Measurements from ENCODE around the gene PAPOLA. TPM values are rescaled to one million over a fixed set of nuclear protein-coding genes. Genes with fewer than 3 reads are reported as not detected.

Gene PAPOLA
- total RNA-seq, 3 donors from 2014 or later: 161 to 180 (median 164) TPM

- Mint-ChIP-seq H3K4me1 (ENCODE audit: low read depth) (peaks cover 1% of the 10 kb centered on the region), H3K9me3 (no peaks in the 10 kb centered on the region), H3K4me3 (no peak overlapping the region), H3K36me3 (ENCODE audit: insufficient read depth) (no peaks in the 10 kb centered on the region), H3K27me3 (ENCODE audit: low read depth) (peaks cover 8% of the 10 kb centered on the region)
- no peak for ATAC-seq
- no peak for DNase-seq
Measured at GRCh38 chr14:96581902-96582301, 79.7 kb downstream of the PAPOLA start.

GRCh38 chr14:96582411-96582961 lies 80.3 kb downstream of the PAPOLA start:
- DNase-seq: no peak
- no peak for ATAC-seq
- Mint-ChIP-seq H3K4me1 (ENCODE audit: low read depth) (no peaks in the 10 kb centered on the region), H3K9me3 (no peaks in the 10 kb centered on the region), H3K4me3 (no peak overlapping the region), H3K27me3 (ENCODE audit: low read depth) (peaks cover 8% of the 10 kb centered on the region), H3K36me3 (ENCODE audit: insufficient read depth) (no peaks in the 10 kb centered on the region)

GRCh38 chr14:96582995-96583394 lies 80.8 kb downstream of the PAPOLA start:
- ATAC-seq: no peak

GRCh38 chr14:96583569-96584041 lies 81.4 kb downstream of the PAPOLA start:
- DNase-seq (no peak), ATAC-seq (no peak)
- Mint-ChIP-seq H3K36me3 (ENCODE audit: insufficient read depth) (no peaks in the 10 kb centered on the region), H3K4me3 (no peak overlapping the region), H3K4me1 (ENCODE audit: low read depth) (no peaks in the 10 kb centered on the region), H3K9me3 (no peaks in the 10 kb centered on the region), H3K27me3 (ENCODE audit: low read depth) (peaks cover 13% of the 10 kb centered on the region)

More at GRCh38 chr14:96582995-96583394, 80.8 kb downstream of the PAPOLA start:
- H3K36me3 Mint-ChIP-seq (ENCODE audit: insufficient read depth): no peaks in the 10 kb centered on the region
- H3K9me3 Mint-ChIP-seq: no peaks in the 10 kb centered on the region
- peaks cover 11% of the 10 kb centered on the region for H3K27me3 Mint-ChIP-seq (ENCODE audit: low read depth)
- DNase-seq: no peak
- no peak overlapping the region for H3K4me3 Mint-ChIP-seq
- H3K4me1 Mint-ChIP-seq (ENCODE audit: low read depth): no peaks in the 10 kb centered on the region

- no peaks in the 10 kb centered on the region for H3K4me1 Mint-ChIP-seq (ENCODE audit: low read depth)
Measured at GRCh38 chr14:96584199-96584906, 82.2 kb downstream of the PAPOLA start.

GRCh38 chr14:96584907-96585671 lies 82.9 kb downstream of the PAPOLA start:
- Mint-ChIP-seq H3K27me3 (ENCODE audit: low read depth) (peaks cover 13% of the 10 kb centered on the region), H3K9me3 (no peaks in the 10 kb centered on the region), H3K4me3 (no peak overlapping the region), H3K4me1 (ENCODE audit: low read depth) (no peaks in the 10 kb centered on the region), H3K36me3 (ENCODE audit: insufficient read depth) (no peaks in the 10 kb centered on the region)
- DNase-seq (no peak), ATAC-seq (no peak)

More at GRCh38 chr14:96584199-96584906, 82.2 kb downstream of the PAPOLA start:
- DNase-seq (no peak), ATAC-seq (peak; percentile 50 to 65)
- H3K9me3 Mint-ChIP-seq: no peaks in the 10 kb centered on the region
- H3K27me3 Mint-ChIP-seq (ENCODE audit: low read depth): peaks cover 13% of the 10 kb centered on the region
- no peaks in the 10 kb centered on the region for H3K36me3 Mint-ChIP-seq (ENCODE audit: insufficient read depth)
- H3K4me3 Mint-ChIP-seq: no peak overlapping the region

GRCh38 chr14:96585672-96586013 lies 83.5 kb downstream of the PAPOLA start:
- ATAC-seq (no peak), DNase-seq (no peak)
- no peak overlapping the region for H3K4me3 Mint-ChIP-seq
- no peaks in the 10 kb centered on the region for H3K36me3 Mint-ChIP-seq (ENCODE audit: insufficient read depth)
- no peaks in the 10 kb centered on the region for H3K9me3 Mint-ChIP-seq
- H3K4me1 Mint-ChIP-seq (ENCODE audit: low read depth): no peaks in the 10 kb centered on the region
- peaks cover 13% of the 10 kb centered on the region for H3K27me3 Mint-ChIP-seq (ENCODE audit: low read depth)

- Mint-ChIP-seq H3K4me1 (ENCODE audit: low read depth) (no peaks in the 10 kb centered on the region), H3K9me3 (no peaks in the 10 kb centered on the region), H3K27me3 (ENCODE audit: low read depth) (peaks cover 13% of the 10 kb centered on the region), H3K4me3 (no peak overlapping the region), H3K36me3 (ENCODE audit: insufficient read depth) (no peaks in the 10 kb centered on the region)
- ATAC-seq (no peak), DNase-seq (no peak)
Measured at GRCh38 chr14:96586056-96586455, 83.9 kb downstream of the PAPOLA start.

GRCh38 chr14:96586921-96587822 lies 85.0 kb downstream of the PAPOLA start:
- no peaks in the 10 kb centered on the region for H3K9me3 Mint-ChIP-seq
- H3K27me3 Mint-ChIP-seq (ENCODE audit: low read depth): peaks cover 16% of the 10 kb centered on the region
- H3K4me1 Mint-ChIP-seq (ENCODE audit: low read depth): peaks cover 2% of the 10 kb centered on the region
- no peaks in the 10 kb centered on the region for H3K36me3 Mint-ChIP-seq (ENCODE audit: insufficient read depth)
- DNase-seq (no peak), ATAC-seq (no peak)
- no peak overlapping the region for H3K4me3 Mint-ChIP-seq

- Mint-ChIP-seq H3K36me3 (ENCODE audit: insufficient read depth) (no peaks in the 10 kb centered on the region), H3K4me3 (no peak overlapping the region)
- no peak for ATAC-seq
Measured at GRCh38 chr14:96587823-96588385, 85.7 kb downstream of the PAPOLA start.

GRCh38 chr14:96588410-96589257 lies 86.5 kb downstream of the PAPOLA start:
- no peak for DNase-seq
- Mint-ChIP-seq H3K36me3 (ENCODE audit: insufficient read depth) (no peaks in the 10 kb centered on the region), H3K4me1 (ENCODE audit: low read depth) (peaks cover 9% of the 10 kb centered on the region), H3K4me3 (no peak overlapping the region), H3K27me3 (ENCODE audit: low read depth) (peaks cover 19% of the 10 kb centered on the region), H3K9me3 (no peaks in the 10 kb centered on the region)
- no peak for ATAC-seq

More at GRCh38 chr14:96587823-96588385, 85.7 kb downstream of the PAPOLA start:
- DNase-seq: no peak
- Mint-ChIP-seq H3K4me1 (ENCODE audit: low read depth) (peaks cover 5% of the 10 kb centered on the region), H3K27me3 (ENCODE audit: low read depth) (peaks cover 18% of the 10 kb centered on the region), H3K9me3 (no peaks in the 10 kb centered on the region)

- H3K4me3 Mint-ChIP-seq: no peak overlapping the region
- peaks cover 9% of the 10 kb centered on the region for H3K4me1 Mint-ChIP-seq (ENCODE audit: low read depth)
- no peak for DNase-seq
- ATAC-seq: no peak
- H3K9me3 Mint-ChIP-seq: no peaks in the 10 kb centered on the region
- H3K27me3 Mint-ChIP-seq (ENCODE audit: low read depth): peaks cover 16% of the 10 kb centered on the region
- H3K36me3 Mint-ChIP-seq (ENCODE audit: insufficient read depth): no peaks in the 10 kb centered on the region
Measured at GRCh38 chr14:96589577-96589976, 87.4 kb downstream of the PAPOLA start.
